B cell (primary cell): ENCODE data around the gene PDE6B.

Source experiments
- EZH2 ChIP-seq: IDR thresholded peaks from 2 replicates; pipeline ENCODE4 v1.6.1; 2012; ENCODE audit warnings: borderline replicate concordance, low read depth, mild to moderate bottlenecking, moderate library complexity, low read length; ENCODE audit not compliant: insufficient read depth, poor library complexity, severe bottlenecking
- TF ChIP-seq, protein P1 (sequence below): fragments of 200-600 bp; IDR thresholded peaks from one replicate; pipeline ENCODE4 v1.8.0; 2022; ENCODE audit warnings: antibody characterized with exemption, mild to moderate bottlenecking

DNA sequence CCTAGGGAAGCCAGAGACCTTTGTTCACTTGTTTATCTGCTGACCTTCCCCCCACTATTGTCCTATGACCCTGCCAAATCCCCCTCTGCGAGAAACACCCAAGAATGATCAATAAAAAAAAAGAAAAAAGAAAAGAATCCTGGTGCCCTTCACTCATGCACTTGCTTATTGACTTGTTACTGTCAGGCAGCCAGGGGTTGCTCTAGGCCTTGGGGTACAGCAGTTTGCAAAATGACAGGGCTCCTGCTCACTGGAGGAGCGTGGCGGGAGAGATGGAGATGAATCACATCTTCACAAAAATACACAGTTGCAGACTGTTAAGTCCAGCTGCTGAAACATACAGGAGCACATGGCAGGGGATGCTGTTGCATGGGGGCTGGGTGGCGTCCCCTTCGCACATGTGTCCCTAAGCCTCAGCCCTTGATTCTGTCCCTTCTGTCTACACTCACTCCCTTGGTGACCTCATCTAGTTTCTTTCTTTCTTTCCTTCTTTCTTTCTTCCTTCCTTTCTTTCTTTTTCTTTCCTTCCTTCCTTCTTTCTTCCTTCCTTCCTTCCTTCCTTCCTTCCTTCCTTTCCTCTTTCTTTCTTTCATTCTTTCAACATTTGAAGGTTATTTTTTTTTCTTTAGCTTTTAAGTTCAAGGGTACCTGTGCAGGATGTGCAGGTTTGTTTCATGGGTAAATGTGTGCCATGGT, 32.4 kb upstream of the PDE6B start:
- TF ChIP-seq, protein P1, sequence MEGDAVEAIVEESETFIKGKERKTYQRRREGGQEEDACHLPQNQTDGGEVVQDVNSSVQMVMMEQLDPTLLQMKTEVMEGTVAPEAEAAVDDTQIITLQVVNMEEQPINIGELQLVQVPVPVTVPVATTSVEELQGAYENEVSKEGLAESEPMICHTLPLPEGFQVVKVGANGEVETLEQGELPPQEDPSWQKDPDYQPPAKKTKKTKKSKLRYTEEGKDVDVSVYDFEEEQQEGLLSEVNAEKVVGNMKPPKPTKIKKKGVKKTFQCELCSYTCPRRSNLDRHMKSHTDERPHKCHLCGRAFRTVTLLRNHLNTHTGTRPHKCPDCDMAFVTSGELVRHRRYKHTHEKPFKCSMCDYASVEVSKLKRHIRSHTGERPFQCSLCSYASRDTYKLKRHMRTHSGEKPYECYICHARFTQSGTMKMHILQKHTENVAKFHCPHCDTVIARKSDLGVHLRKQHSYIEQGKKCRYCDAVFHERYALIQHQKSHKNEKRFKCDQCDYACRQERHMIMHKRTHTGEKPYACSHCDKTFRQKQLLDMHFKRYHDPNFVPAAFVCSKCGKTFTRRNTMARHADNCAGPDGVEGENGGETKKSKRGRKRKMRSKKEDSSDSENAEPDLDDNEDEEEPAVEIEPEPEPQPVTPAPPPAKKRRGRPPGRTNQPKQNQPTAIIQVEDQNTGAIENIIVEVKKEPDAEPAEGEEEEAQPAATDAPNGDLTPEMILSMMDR = no peak
- no peak for TF ChIP-seq EZH2
